IMR-90 (cell line): ENCODE results near the gene CHN2. TPM values are rescaled to one million over a fixed set of nuclear protein-coding genes. Genes with fewer than 3 reads are reported as not detected.

ENCODE experiments used
- ATAC-seq: fragments of 200-7000 bp; cut with Tn5 transposase; 2 replicates; pipeline ENCODE4 v1.9.1; 2020; ENCODE audit warnings: low read depth, mild to moderate bottlenecking, moderate library complexity
- BruUV-seq: library from RNA; stranded (reverse); fragments of 400-500 nt; replicated peaks from 2 replicates; lab custom pipeline; 2021; lab: Mats Ljungman, UMichigan
- CTCF ChIA-PET: fragments of 300-600 bp; formaldehyde crosslinking; extraction: SDS; loops from one replicate; lab custom pipeline; 2021; ENCODE audit warnings: antibody characterized with exemption; lab: Yijun Ruan, JAX
- POLR2A ChIA-PET: fragments of 300-600 bp; sonication (Branson Sonifier 250); formaldehyde crosslinking; loops from one replicate; lab custom pipeline; 2022; ENCODE audit warnings: antibody characterized with exemption; ENCODE audit not compliant: unreplicated experiment; lab: Charles Lee
- DNase-seq: peaks from one replicate; pipeline ENCODE4 v3.0.0; 2013
- H2AFZ ChIP-seq: replicated peaks from 2 replicates; pipeline ENCODE3; 2013; ENCODE audit warnings: low read length, mild to moderate bottlenecking; ENCODE audit not compliant: poor library complexity
- H2AK5ac ChIP-seq: 2 replicates; pipeline ENCODE4 v1.6.1; 2013; ENCODE audit warnings: low read depth, low read length, inconsistent platforms
- H2AK9ac ChIP-seq: replicated peaks from 2 replicates; pipeline ENCODE3; 2013; ENCODE audit warnings: mild to moderate bottlenecking, low read depth, low read length, moderate library complexity; ENCODE audit not compliant: poor library complexity
- H2BK120ac ChIP-seq: 2 replicates; pipeline ENCODE4 v1.6.1; 2013; ENCODE audit warnings: low read depth, low read length, inconsistent platforms
- H2BK15ac ChIP-seq: 3 replicates; pipeline ENCODE4 v1.6.1; 2013; ENCODE audit warnings: low read depth, low read length, inconsistent platforms
- H2BK20ac ChIP-seq: 2 replicates; pipeline ENCODE4 v1.6.1; 2013; ENCODE audit warnings: low read depth, mild to moderate bottlenecking, inconsistent platforms, low read length, moderate library complexity
- H2BK5ac ChIP-seq: 2 replicates; pipeline ENCODE4 v1.6.1; 2013; ENCODE audit warnings: mild to moderate bottlenecking, low read depth, low read length, inconsistent platforms; ENCODE audit not compliant: poor library complexity, severe bottlenecking
- H3K14ac ChIP-seq: replicated peaks from 2 replicates; pipeline ENCODE4 v1.6.1; 2013; ENCODE audit warnings: low read depth, low read length, inconsistent platforms
- H3K18ac ChIP-seq: 2 replicates; pipeline ENCODE4 v1.6.1; 2013; ENCODE audit warnings: low read depth, low read length, control low read depth
- H3K23ac ChIP-seq: 2 replicates; pipeline ENCODE4 v1.6.1; 2013; ENCODE audit warnings: low read depth, low read length, inconsistent platforms
- H3K27ac ChIP-seq: 2 replicates; pipeline ENCODE4 v1.5.1; 2013; ENCODE audit warnings: mild to moderate bottlenecking, control low read depth, low read length; ENCODE audit not compliant: insufficient read depth
- H3K27me3 ChIP-seq: 2 replicates; pipeline ENCODE4 v1.6.1; 2013; ENCODE audit warnings: low read length; ENCODE audit not compliant: control insufficient read depth, insufficient read depth
- H3K36me3 ChIP-seq: 2 replicates; pipeline ENCODE4 v1.6.1; 2013; ENCODE audit warnings: low read length, mixed read lengths; ENCODE audit not compliant: control insufficient read depth, insufficient read depth
- H3K4ac ChIP-seq: 2 replicates; pipeline ENCODE4 v1.6.1; 2013; ENCODE audit warnings: low read depth, low read length, inconsistent platforms
- H3K4me1 ChIP-seq: 2 replicates; pipeline ENCODE4 v1.6.1; 2013; ENCODE audit warnings: low read length, mixed read lengths; ENCODE audit not compliant: control insufficient read depth, insufficient read depth
- H3K4me2 ChIP-seq: 2 replicates; pipeline ENCODE4 v1.6.1; 2013; ENCODE audit warnings: low read depth, mild to moderate bottlenecking, control low read depth, low read length, moderate library complexity
- H3K4me3 ChIP-seq: 2 replicates; pipeline ENCODE4 v1.5.1; 2013; ENCODE audit warnings: low read depth, mild to moderate bottlenecking, control low read depth, low read length, moderate library complexity; ENCODE audit not compliant: insufficient read depth
- H3K56ac ChIP-seq: 2 replicates; pipeline ENCODE4 v1.6.1; 2013; ENCODE audit warnings: low read length, inconsistent platforms; ENCODE audit not compliant: insufficient read depth; ENCODE audit errors: extremely low read depth
- H3K79me1 ChIP-seq, 2 experiments: 2 replicates each; pipeline ENCODE4 v1.6.1; 2013; ENCODE audit warnings: low read length in 2 of 2, inconsistent platforms in 1 of 2, low read depth in 1 of 2
- H3K9ac ChIP-seq: 2 replicates; pipeline ENCODE4 v1.6.1; 2013; ENCODE audit warnings: low read depth, low read length, control low read depth
- H3K9me1 ChIP-seq: 2 replicates; pipeline ENCODE4 v1.6.1; 2013; ENCODE audit warnings: low read length, inconsistent platforms; ENCODE audit not compliant: insufficient read depth
- H3K9me3 ChIP-seq: 2 replicates; pipeline ENCODE4 v1.6.1; 2013; ENCODE audit warnings: low read length; ENCODE audit not compliant: control insufficient read depth, insufficient read depth
- H4K20me1 ChIP-seq: 2 replicates; pipeline ENCODE4 v1.6.1; 2013; ENCODE audit warnings: low read length, inconsistent platforms; ENCODE audit not compliant: insufficient read depth
- H4K5ac ChIP-seq: 2 replicates; pipeline ENCODE4 v1.6.1; 2013; ENCODE audit warnings: mild to moderate bottlenecking, low read depth, low read length, control low read depth
- H4K8ac ChIP-seq, 2 experiments: 2 replicates each; pipeline ENCODE4 v1.6.1; 2013; ENCODE audit warnings: low read depth in 2 of 2, low read length in 2 of 2, control low read depth in 1 of 2, inconsistent platforms in 1 of 2
- H4K91ac ChIP-seq: 2 replicates; pipeline ENCODE4 v1.6.1; 2013; ENCODE audit warnings: low read depth, low read length, inconsistent platforms; ENCODE audit not compliant: insufficient read depth
- BHLHE40 ChIP-seq: fragments of 150-350 bp; IDR thresholded peaks from 2 replicates; pipeline ENCODE4 v1.6.1; 2016; ENCODE audit warnings: mild to moderate bottlenecking, low read depth, low read length
- MAZ ChIP-seq: IDR thresholded peaks from 2 replicates; pipeline ENCODE4 v1.6.1; 2012; ENCODE audit warnings: low read depth, mild to moderate bottlenecking, low read length, improper control_type of control experiment, moderate library complexity, borderline replicate concordance
- WGBS, 2 experiments: methylation state at CpG; one replicate each; pipeline versions ENCODE4 v1.1.5 to v1.1.7; 2013; ENCODE audit warnings: missing lambda C conversion rate in 2 of 2; ENCODE audit not compliant: insufficient read length in 1 of 2; ENCODE audit errors: extremely low coverage in 2 of 2; 5-methylcytosine and 5-hydroxymethylcytosine counted together
- dilution Hi-C: fragments of 300-500 bp; cut with HindIII; formaldehyde crosslinking; loops from one replicate; pipeline ENCODE4 v1.14.3; 2018; ENCODE audit warnings: low sequenced_read_pairs; ENCODE audit not compliant: unreplicated experiment
- in situ Hi-C: fragments of 300-500 bp; cut with MboI; formaldehyde crosslinking; loops from 3 replicates; pipeline ENCODE4 v1.14.3; 2019; ENCODE audit warnings: low sequenced_read_pairs, inconsistent platforms, mixed read lengths
- intact Hi-C: fragments of 100-400 bp; cut with micrococcal nuclease; formaldehyde crosslinking; loops from 2 replicates; pipeline ENCODE4 v1.10.0; 2022
- polyA plus RNA-seq, 3 experiments: library from polyadenylated mRNA; depleted of rRNA; stranded (reverse); fragments of >200 nt; gene quantifications; 2 replicates each; pipeline ENCODE4 v1.2.3, GENCODE V29; 2012; ENCODE audit warnings: low replicate concordance in 1 of 3
- total RNA-seq: library from RNA; depleted of rRNA; stranded (reverse); fragments of >200 nt; gene quantifications from 2 replicates; pipeline ENCODE4 v1.2.3, GENCODE V29; 2012

The CHN2 gene
- total and polyA plus RNA-seq, 2 of the 4 experiments (the other 2 are of a cell fraction) = not detected

- in situ Hi-C loops = no loop called here
- Histone ChIP-seq H4K20me1 (no peaks in the 10 kb centered on the region), H3K27ac (no peak overlapping the region), H2BK120ac (no peak overlapping the region), H3K23ac (no peak overlapping the region), H2BK5ac (no peak overlapping the region), H2BK20ac (no peak overlapping the region), H3K36me3 (no peaks in the 10 kb centered on the region), H3K9ac (no peak overlapping the region), H3K4me3 (no peak overlapping the region), H4K8ac (no peak overlapping the region), H3K79me1 (no peaks in the 10 kb centered on the region), H3K18ac (no peak overlapping the region), H2AFZ (no peak overlapping the region), H3K14ac (no peak overlapping the region), H4K91ac (no peak overlapping the region), H3K4me1 (no peaks in the 10 kb centered on the region), H3K4me2 (no peak overlapping the region), H2BK15ac (no peak overlapping the region), H4K5ac (no peak overlapping the region), H3K9me1 (no peaks in the 10 kb centered on the region), H2AK5ac (no peak overlapping the region), H3K9me3 (no peaks in the 10 kb centered on the region), H3K4ac (no peak overlapping the region), H2AK9ac (no peak overlapping the region), H3K27me3 (no peaks in the 10 kb centered on the region), H3K56ac (no peak overlapping the region)
- ATAC-seq (no peak; the same call in 1 of the 2 replicates), DNase-seq (peak; percentile 24)
- TF ChIP-seq BHLHE40 (peak; percentile 79), MAZ (no peak)
- ChIA-PET CTCF (no interaction called here), POLR2A (no interaction called here)
- intact Hi-C loops = loop anchor here (10.0 kb wide), 1 partner anchor 1504 kb away; no protein-coding TSS in a partner anchor
- no CpG with 5 or more reads among the region's 2 CpGs for WGBS, 2 experiments
- dilution Hi-C loops = no loop called here
- BruUV-seq = no TSS peak
These were observed 294.4 kb downstream of the CHN2 start for GRCh38 chr7:29488977-29489376.
